NCI-H446 treated with DMSO at 0.1 percent for 48 hours (cell line): ENCODE results near the gene LCE3B.

ENCODE experiments used
- DNase-seq: peaks from one replicate; lab custom pipeline; 2025; lab: John Stamatoyannopoulos, UW

LCE3B gene

DNA sequence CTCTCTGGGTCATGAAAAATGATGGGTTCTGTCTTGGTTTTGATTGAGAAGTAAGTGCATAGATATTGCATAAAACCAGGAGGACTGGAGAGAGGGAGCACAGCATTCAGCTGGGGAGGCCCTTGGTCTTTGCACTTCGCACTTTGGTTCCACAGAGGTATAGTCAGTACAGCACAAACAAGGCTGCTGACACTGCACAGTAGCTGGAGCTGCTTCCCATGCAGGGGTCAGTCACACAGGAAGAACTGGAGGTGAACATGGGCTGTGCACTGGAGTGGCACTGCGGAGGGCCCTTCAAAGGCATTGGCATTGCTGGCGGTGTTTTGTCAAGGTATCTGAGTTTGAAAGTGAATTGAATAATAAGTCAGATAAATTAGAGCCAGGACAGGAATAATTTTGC, 45.0 kb downstream of the LCE3B start:
- DNase-seq, result no peak

DNA sequence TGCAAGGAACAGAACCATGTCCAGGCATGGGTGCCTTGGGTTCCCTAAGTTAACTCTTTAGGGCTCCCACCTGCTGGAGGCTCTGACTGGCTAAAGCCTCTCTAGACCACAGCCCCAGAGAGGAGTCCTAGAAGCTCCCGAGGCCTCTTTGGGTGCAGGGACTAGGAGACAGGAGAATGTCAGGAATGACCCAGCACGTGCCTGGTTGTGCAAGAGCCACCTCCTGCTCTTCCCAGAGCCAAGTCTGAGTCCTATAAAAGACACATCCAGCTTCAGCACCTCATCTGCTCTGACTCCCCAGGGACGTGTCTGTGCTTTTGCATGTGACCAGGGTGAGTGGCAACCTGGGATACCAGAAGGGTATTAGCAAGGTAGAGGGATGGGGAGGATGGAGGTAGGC, 49.5 kb downstream of the LCE3B start, which contains the start of gene LCE2D:
LCE2D (plus strand) TSS at position 283 of the 400 bp plus-strand sequence. CDS start 726 bp downstream, outside the sequence.
- DNase-seq, result no peak
